Stomach (tissue), 4 donors: Measurements from ENCODE around the gene SLC36A2.

Experiments used
- CTCF ChIP-seq, 7 experiments: fragments of 450-650 bp in 4 of 7; fragments of 200-600 bp in 3 of 7; sonication (generic) in 3 of 7; IDR thresholded peaks; one replicate each; pipeline ENCODE4 v1.5.1; 2016 to 2019; ENCODE audit warnings: antibody characterized with exemption in 7 of 7, control low read depth in 2 of 7, mild to moderate bottlenecking in 1 of 7
- EP300 ChIP-seq: sonication (generic); formaldehyde crosslinking; IDR thresholded peaks from one replicate; pipeline ENCODE4 v1.6.1; 2017; ENCODE audit warnings: antibody characterized with exemption
- POLR2A ChIP-seq, 4 donors: fragments of 450-650 bp; IDR thresholded peaks; one replicate each; pipeline ENCODE4 v1.6.1; 2016; ENCODE audit warnings: antibody characterized with exemption in 4 of 4, control low read depth in 2 of 4, mild to moderate bottlenecking in 1 of 4, moderate library complexity in 1 of 4
- POLR2AphosphoS5 ChIP-seq, 3 donors: sonication (generic); formaldehyde crosslinking; IDR thresholded peaks; one replicate each; pipeline ENCODE4 v1.6.1; 2016; ENCODE audit warnings: antibody characterized with exemption in 3 of 3

- TF ChIP-seq CTCF (IDR thresholded peaks at IDR 0.05) = no peak
- no peak for TF ChIP-seq POLR2A (IDR thresholded peaks at IDR 0.05)
- TF ChIP-seq POLR2AphosphoS5 (IDR thresholded peaks at IDR 0.05) = no peak
- TF ChIP-seq EP300 = no peak
Observed at GRCh38 chr5:151274666-151275065, 72.7 kb downstream of the SLC36A2 start.
